ENCODE data around the gene NPNT. TPM values are rescaled to one million over a fixed set of nuclear protein-coding genes. Genes with fewer than 3 reads are reported as not detected.

The NPNT gene
- total RNA-seq, 2 experiments from 2014 or later, result not detected

DNA sequence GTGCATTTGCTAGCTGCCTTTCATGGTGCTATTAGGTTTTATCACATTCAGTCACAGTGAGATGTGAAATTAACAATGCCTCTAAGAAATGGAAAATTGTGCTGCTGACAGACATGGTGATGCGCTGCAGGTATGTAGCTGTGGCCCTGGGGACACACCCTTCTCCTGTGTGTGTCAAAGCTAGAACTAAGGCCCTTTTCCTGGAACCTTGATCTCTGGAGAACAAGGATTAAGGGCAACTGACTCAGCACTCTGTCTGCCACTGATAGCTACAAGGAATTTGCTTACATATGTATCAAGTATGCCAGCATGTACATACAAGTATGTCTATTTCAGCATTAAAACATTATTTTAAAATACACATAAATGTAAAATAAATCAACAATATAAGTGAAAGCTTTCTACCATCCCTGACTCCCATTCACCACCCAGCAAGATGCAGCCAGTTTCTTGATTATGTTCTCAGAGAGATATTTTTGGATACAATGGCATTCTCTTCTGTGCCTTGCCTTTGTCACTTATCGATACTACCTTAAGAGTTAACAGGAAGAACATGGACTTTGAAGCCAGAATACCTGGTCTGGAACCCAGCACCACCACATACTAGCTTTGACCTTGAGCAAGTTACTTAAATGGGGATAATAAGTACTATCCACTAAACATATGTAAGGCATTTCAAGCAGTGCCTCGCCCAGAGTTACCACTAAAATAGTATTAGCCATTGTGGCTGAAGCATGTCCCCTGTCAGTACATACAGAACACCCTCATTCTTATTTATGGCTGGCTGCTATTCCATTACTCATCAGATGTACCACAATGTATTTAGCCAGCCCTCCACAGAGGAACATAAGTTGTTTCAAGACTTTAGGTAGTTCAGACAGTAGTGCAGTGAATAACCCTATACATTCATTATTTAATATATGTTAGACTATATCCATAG, 68.5 kb downstream of the NPNT start:
- ChIA-PET CTCF (no interaction called here), POLR2A (no interaction called here)
- intact Hi-C loops (cut with micrococcal nuclease), result no loop called here
- Mint-ChIP-seq H3K4me1 (ENCODE audit: low read depth) (no peaks in the 10 kb centered on the region), H3K4me3 (no peak overlapping the region), H3K9me3 (no peaks in the 10 kb centered on the region), H3K27ac (no peak overlapping the region), H3K36me3 (no peaks in the 10 kb centered on the region), H3K27me3 (peaks cover 2% of the 10 kb centered on the region)
- DNase-seq, result no peak

DNA sequence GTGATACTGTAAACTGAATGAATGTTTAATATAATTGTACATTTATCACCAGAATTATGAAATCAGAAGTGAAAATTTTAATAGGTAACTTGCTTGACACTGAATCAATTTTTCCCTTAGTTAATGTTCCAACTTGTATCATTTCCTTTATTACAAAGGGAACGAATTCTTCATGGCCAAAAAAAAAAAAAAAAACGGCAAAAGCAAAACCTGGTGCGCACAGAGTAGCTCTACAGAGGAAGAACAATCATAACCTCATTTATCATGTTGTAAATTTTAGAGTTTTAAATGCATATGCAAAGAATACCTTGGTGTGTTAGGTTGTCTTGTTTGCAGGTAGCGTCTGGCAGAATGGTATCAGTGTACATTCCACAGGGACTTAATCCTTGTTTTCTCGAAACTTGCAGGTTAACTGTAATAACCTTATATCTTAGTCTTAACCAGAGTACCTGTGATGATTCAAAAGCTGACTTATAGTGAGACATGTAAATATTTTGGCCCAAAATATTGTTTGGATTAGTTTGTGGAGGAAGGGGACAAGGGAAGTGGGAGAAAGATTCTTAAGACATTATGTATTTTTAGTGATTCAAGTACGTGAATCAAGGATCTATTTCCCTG, 70.0 kb downstream of the NPNT start:
- ChIA-PET POLR2A (no interaction called here), CTCF (no interaction called here)
- no peak for DNase-seq
- Mint-ChIP-seq H3K4me3 (no peak overlapping the region), H3K4me1 (ENCODE audit: low read depth) (no peaks in the 10 kb centered on the region), H3K9me3 (no peaks in the 10 kb centered on the region), H3K27ac (no peak overlapping the region), H3K27me3 (peaks cover 2% of the 10 kb centered on the region), H3K36me3 (no peaks in the 10 kb centered on the region)
- intact Hi-C loops (cut with micrococcal nuclease), result no loop called here

DNA sequence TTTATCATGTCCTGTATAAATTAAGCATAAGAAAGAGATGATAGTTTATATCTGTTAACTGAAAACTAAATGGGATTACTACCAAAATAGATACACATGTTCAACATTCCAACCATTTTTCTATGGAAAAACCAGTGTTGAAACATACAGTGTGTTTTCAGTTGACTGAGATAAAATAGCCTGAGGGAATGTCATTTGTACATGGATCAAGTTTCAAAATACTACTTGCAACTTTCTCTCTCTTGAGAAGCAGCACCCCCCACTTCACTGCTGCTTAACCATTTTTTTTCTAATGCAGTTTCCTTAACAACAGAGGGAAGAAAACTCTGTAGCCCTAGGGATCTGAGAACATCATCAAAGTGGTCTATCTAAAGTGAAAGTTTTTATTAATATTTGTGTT, 70.8 kb downstream of the NPNT start:
- Mint-ChIP-seq H3K27me3 (peaks cover 2% of the 10 kb centered on the region), H3K36me3 (no peaks in the 10 kb centered on the region), H3K4me1 (ENCODE audit: low read depth) (no peaks in the 10 kb centered on the region), H3K9me3 (no peaks in the 10 kb centered on the region), H3K4me3 (no peak overlapping the region), H3K27ac (no peak overlapping the region)
- DNase-seq, result no peak
- POLR2A ChIA-PET, result no interaction called here
- CTCF ChIA-PET, result no interaction called here
- intact Hi-C loops (cut with micrococcal nuclease), result no loop called here

DNA sequence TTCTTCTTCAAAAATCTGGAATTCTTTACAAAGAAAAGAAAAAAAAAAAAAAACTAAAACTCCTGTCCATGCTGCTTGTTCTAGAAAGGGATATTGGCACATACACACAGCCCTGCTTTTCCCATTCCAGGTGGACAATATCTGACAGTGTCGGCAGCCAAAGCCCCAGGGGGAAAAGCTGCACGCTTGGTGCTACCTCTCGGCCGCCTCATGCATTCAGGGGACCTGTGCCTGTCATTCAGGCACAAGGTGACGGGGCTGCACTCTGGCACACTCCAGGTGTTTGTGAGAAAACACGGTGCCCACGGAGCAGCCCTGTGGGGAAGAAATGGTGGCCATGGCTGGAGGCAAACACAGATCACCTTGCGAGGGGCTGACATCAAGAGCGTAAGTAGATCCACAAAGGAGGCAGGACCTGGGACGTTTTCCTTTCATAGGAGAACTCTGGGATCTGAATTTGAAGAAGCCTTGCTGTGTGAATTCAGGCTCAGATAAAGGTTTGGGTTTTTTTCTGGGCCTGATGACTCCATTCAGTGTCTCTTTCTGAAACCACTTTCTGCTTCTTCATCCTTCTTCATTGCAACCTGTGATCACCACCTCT, 71.9 kb downstream of the NPNT start:
- Mint-ChIP-seq H3K4me3 (no peak overlapping the region), H3K36me3 (no peaks in the 10 kb centered on the region), H3K27me3 (peaks cover 1% of the 10 kb centered on the region), H3K4me1 (ENCODE audit: low read depth) (no peaks in the 10 kb centered on the region), H3K9me3 (no peaks in the 10 kb centered on the region), H3K27ac (no peak overlapping the region)
- CTCF ChIA-PET, result no interaction called here
- POLR2A ChIA-PET, result no interaction called here
- no peak for DNase-seq
- intact Hi-C loops (cut with micrococcal nuclease), result no loop called here

DNA sequence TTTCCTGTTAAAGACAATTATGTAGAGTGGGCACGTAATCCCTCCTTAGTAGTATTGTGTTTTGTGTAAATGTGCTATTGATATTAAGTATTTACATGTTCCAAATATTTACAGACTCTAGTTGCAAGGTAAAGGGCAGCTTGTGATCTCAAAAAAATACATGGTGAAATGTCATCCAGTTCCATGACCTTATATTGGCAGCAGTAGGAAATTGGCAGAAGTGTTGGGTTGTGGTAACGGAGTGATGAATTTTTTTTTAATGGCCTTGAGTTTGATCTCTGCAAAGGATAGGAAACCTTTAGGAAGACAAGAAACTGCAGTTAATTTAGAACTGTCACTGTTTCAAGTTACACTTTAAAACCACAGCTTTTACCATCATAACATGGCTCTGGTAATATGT, 74.3 kb downstream of the NPNT start:
- H3K9me3 Mint-ChIP-seq, result no peaks in the 10 kb centered on the region
- H3K36me3 Mint-ChIP-seq, result no peaks in the 10 kb centered on the region
- ChIA-PET CTCF (no interaction called here), POLR2A (no interaction called here)
- intact Hi-C loops (cut with micrococcal nuclease), result no loop called here
- no peak overlapping the region for H3K27ac Mint-ChIP-seq
- no peaks in the 10 kb centered on the region for H3K4me1 Mint-ChIP-seq (ENCODE audit: low read depth)
- peaks cover 2% of the 10 kb centered on the region for H3K27me3 Mint-ChIP-seq
- no peak overlapping the region for H3K4me3 Mint-ChIP-seq
- DNase-seq, result no peak

DNA sequence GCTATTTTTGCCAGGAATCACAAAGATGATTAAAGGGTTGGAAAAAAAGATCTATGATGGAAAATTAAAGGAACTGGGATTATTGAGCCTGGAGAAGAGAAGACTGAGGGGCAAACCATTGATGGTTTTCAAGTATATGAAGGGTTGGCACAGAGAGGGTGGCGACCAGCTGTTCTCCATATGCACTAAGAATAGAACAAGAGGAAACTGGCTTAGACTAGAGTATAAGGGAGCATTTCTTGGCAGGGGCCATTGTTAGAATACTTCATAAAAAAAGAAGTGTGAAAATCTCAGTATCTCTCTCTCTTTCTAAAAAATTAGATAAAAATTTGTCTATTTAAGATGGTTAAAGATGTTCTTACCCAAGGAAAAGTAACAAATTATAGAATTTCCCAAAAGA, 75.1 kb downstream of the NPNT start:
- intact Hi-C loops (cut with micrococcal nuclease), result no loop called here
- Mint-ChIP-seq H3K4me3 (no peak overlapping the region), H3K27me3 (peaks cover 2% of the 10 kb centered on the region), H3K4me1 (ENCODE audit: low read depth) (no peaks in the 10 kb centered on the region), H3K9me3 (no peaks in the 10 kb centered on the region), H3K27ac (no peak overlapping the region), H3K36me3 (no peaks in the 10 kb centered on the region)
- DNase-seq, result no peak
- POLR2A ChIA-PET, result no interaction called here
- CTCF ChIA-PET, result no interaction called here

DNA sequence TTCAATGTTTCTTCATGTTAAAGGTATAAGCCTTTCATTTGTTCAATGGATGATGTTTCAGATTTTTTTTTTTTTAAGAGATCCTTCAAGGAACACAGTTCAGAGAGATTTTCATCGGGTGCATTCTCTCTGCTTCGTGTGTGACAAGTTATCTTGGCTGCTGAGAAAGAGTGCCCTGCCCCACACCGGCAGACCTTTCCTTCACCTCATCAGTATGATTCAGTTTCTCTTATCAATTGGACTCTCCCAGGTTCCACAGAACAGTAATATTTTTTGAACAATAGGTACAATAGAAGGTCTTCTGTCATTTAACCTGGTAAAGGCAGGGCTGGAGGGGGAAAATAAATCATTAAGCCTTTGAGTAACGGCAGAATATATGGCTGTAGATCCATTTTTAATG, 75.8 kb downstream of the NPNT start:
- Mint-ChIP-seq H3K36me3 (no peaks in the 10 kb centered on the region), H3K27me3 (peaks cover 2% of the 10 kb centered on the region), H3K27ac (no peak overlapping the region), H3K9me3 (no peaks in the 10 kb centered on the region), H3K4me3 (no peak overlapping the region), H3K4me1 (ENCODE audit: low read depth) (no peaks in the 10 kb centered on the region)
- ChIA-PET CTCF (no interaction called here), POLR2A (no interaction called here)
- intact Hi-C loops (cut with micrococcal nuclease), result no loop called here
- no peak for DNase-seq

DNA sequence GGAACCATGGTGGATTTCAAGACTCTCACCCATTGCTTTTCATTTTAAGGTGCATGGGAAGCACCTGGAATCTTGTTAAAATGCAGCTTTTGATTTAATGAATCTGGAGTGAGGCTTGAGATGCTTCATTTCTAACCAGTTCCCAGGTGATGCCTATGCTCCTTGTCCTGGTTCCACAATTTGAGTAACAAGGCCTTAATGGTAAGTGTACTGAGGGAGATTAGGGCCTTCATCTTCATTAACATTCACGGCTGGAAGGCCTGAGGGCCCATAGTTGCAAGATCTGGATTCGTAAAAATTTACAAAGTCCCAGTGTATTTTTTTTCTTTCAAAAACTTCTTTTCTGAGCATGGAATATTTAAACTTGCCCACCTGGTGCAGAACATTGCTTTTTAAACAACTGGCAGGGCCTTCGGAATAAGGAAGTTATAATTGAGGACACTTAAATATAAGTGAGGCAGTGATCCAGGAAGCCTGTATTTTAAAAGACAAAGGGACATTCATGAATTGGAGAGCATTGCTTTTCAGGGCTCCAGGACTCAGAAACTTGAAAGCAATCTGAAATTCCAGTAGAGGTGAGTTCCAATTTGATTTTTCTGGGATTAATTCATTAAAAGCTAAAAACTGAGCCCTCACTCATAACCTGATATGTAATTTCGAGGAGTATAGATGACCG, 77.8 kb downstream of the NPNT start:
- intact Hi-C loops (cut with micrococcal nuclease), result no loop called here
- peaks cover 2% of the 10 kb centered on the region for H3K9me3 Mint-ChIP-seq
- CTCF ChIA-PET, result no interaction called here

DNA sequence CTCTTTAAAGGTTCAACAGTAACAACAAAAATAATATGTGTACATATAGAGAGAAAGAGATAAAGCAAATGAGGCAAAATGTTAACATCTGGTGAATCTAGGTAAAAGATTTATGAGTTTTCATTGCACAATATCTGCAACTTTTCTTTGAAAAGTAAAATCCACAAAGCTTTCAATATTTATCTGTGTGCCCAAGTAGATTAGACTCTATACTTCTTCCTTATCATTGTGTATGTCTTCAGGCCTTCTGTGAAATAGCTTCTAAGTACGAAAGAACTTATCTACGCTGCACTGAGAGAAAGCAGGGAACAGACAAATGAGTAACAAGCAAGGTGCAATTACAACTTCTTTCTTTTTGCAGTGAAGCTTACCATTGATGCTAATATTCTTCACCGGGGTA, 81.6 kb downstream of the NPNT start:
- ChIA-PET POLR2A (no interaction called here), CTCF (no interaction called here)
- no peaks in the 10 kb centered on the region for H3K4me1 Mint-ChIP-seq (ENCODE audit: low read depth)
- H3K4me3 Mint-ChIP-seq, result no peak overlapping the region
- no peak overlapping the region for H3K27ac Mint-ChIP-seq
- peaks cover 2% of the 10 kb centered on the region for H3K27me3 Mint-ChIP-seq
- no peak for DNase-seq
- intact Hi-C loops (cut with micrococcal nuclease), result no loop called here
- H3K9me3 Mint-ChIP-seq, result peaks cover 2% of the 10 kb centered on the region
- no peaks in the 10 kb centered on the region for H3K36me3 Mint-ChIP-seq

More for the DNA sequence above, 77.8 kb downstream of the NPNT start:
- POLR2A ChIA-PET, result no interaction called here
- Mint-ChIP-seq H3K27ac (no peak overlapping the region), H3K36me3 (no peaks in the 10 kb centered on the region), H3K4me3 (no peak overlapping the region), H3K27me3 (peaks cover 2% of the 10 kb centered on the region), H3K4me1 (ENCODE audit: low read depth) (no peaks in the 10 kb centered on the region)
- no peak for DNase-seq

DNA sequence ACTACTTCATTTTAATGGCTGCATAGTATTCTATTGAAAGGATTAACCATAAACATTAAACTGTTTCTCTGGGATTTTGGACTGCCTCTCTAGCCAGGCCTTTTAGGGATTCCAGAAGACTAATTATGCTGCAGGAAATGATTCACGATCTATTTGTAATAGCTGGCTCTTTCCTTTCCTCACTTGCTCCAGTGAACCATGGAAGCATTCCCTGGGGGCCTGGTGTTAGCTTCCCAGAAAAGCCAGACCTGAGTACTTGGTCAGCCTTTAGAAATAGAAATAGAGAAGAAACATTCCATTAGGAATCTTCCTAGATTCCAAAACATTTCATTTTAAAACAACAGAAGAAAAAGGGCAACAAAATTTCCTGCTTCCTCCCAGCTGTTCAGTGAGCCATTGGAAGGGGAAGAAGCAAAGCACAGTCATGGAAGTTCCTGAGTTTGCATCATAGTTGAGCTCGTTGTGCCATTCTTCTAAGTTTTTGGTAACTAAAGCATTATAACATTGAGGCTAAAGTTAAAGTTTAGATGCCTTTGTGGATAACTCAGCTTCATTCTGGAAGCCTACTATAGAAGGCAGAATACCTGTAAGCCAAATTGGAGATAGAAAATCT, 83.5 kb downstream of the NPNT start:
- intact Hi-C loops (cut with micrococcal nuclease), result no loop called here
- Mint-ChIP-seq H3K36me3 (no peaks in the 10 kb centered on the region), H3K4me3 (no peak overlapping the region), H3K9me3 (peaks cover 2% of the 10 kb centered on the region), H3K27ac (no peak overlapping the region), H3K4me1 (ENCODE audit: low read depth) (no peaks in the 10 kb centered on the region), H3K27me3 (no peaks in the 10 kb centered on the region)
- POLR2A ChIA-PET, result no interaction called here
- CTCF ChIA-PET, result no interaction called here
- DNase-seq, result no peak

DNA sequence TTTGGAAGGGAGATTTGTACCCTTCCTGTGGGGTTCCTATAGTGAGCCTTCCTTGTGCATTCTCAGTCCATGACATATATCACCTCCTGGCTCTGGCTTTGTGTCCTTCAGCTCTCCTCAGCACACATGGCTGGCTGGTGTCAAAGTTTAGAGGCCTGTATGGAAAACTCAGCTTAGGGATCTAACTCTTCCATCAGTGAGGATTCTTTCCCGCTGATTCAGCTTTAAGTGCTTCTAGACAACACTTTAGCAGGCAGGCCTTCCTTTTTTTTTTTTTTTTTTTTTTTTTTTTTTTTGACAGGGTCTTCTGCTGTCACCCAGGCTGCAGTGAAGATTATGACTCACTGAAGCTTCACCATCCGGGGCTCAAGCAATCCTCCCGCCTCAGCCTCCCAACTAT, 84.2 kb downstream of the NPNT start:
- peaks cover 2% of the 10 kb centered on the region for H3K9me3 Mint-ChIP-seq
- POLR2A ChIA-PET, result no interaction called here
- no peak overlapping the region for H3K4me3 Mint-ChIP-seq
- no peak overlapping the region for H3K27ac Mint-ChIP-seq
- H3K27me3 Mint-ChIP-seq, result no peaks in the 10 kb centered on the region
- intact Hi-C loops (cut with micrococcal nuclease), result no loop called here
- CTCF ChIA-PET, result no interaction called here
- no peak for DNase-seq
- H3K36me3 Mint-ChIP-seq, result no peaks in the 10 kb centered on the region
- no peaks in the 10 kb centered on the region for H3K4me1 Mint-ChIP-seq (ENCODE audit: low read depth)

DNA sequence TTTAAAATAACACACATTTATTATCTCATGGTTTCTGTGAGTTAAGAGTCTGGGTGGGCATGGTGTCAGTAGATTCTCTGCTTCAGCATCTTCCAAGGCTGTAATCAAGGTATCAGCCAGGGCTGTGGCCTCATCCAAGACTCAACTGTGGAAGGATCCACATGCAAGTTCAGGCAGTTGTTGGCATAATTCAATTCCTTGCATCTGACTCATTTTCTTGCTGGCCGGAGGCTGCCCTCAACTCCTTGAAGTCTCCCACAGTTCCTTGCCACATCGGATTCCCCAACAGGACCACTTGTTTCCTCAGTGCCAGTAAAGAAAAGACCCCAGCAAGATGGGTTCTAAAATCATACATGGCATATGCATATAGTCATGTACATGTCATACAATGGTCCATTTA, 93.4 kb downstream of the NPNT start:
- H3K9me3 Mint-ChIP-seq, result peaks cover 9% of the 10 kb centered on the region
- ChIA-PET CTCF (no interaction called here), POLR2A (no interaction called here)
- H3K36me3 Mint-ChIP-seq, result no peaks in the 10 kb centered on the region
- H3K4me3 Mint-ChIP-seq, result no peak overlapping the region
- intact Hi-C loops (cut with micrococcal nuclease), result no loop called here
- H3K27me3 Mint-ChIP-seq, result no peaks in the 10 kb centered on the region
- H3K4me1 Mint-ChIP-seq (ENCODE audit: low read depth), result no peaks in the 10 kb centered on the region
- no peak for DNase-seq
- H3K27ac Mint-ChIP-seq, result no peak overlapping the region

All from activated CD4-positive, alpha-beta memory T cell treated with anti-CD3 and anti-CD28 coated beads for 36 hours (primary cell).